Testis (tissue), 2 donors: ENCODE results near the gene ABCB8.

Experiments
- CTCF ChIP-seq, 3 experiments: fragments of 450-650 bp in 2 of 3; fragments of 200-600 bp in 1 of 3; sonication (generic) in 1 of 3; IDR thresholded peaks; one replicate each; pipeline ENCODE4 v1.5.1; 2016 to 2019; ENCODE audit warnings: antibody characterized with exemption in 3 of 3, mild to moderate bottlenecking in 2 of 3, moderate library complexity in 1 of 3
- POLR2A ChIP-seq: fragments of 450-650 bp; IDR thresholded peaks from one replicate; pipeline ENCODE4 v1.6.1; 2017; ENCODE audit warnings: antibody characterized with exemption, mild to moderate bottlenecking, moderate library complexity

- TF ChIP-seq CTCF (IDR thresholded peaks at IDR 0.05), result peak; percentile 16 to 40 (median 34)
- TF ChIP-seq POLR2A, result no peak
Observed at GRCh38 chr7:151012911-151013347, 15.3 kb upstream of the ABCB8 start.
